PC-3 (cell line): ENCODE results near the gene ATOX1. TPM values are rescaled to one million over a fixed set of nuclear protein-coding genes. Genes with fewer than 3 reads are reported as not detected.
"Not testable (repeated sequence)": the region's sequence is repeated elsewhere in the genome, so short reads cannot be mapped to it uniquely, and the experiment has no call there.

ENCODE experiments used
- ATAC-seq: fragments of 200-7000 bp; cut with Tn5 transposase; 2 replicates; pipeline ENCODE4 v1.9.1; 2020; ENCODE audit warnings: mild to moderate bottlenecking, moderate library complexity
- BruUV-seq: library from RNA; stranded (reverse); fragments of 400-500 nt; replicated peaks from 2 replicates; lab custom pipeline; 2021; lab: Mats Ljungman, UMichigan
- CTCF ChIA-PET: fragments of 300-600 bp; sonication (Branson Sonifier 250); formaldehyde crosslinking; loops from one replicate; lab custom pipeline; 2022; ENCODE audit warnings: antibody characterized with exemption; lab: Charles Lee
- POLR2A ChIA-PET: fragments of 300-600 bp; sonication (Branson Sonifier 250); formaldehyde crosslinking; loops from one replicate; lab custom pipeline; 2022; ENCODE audit warnings: antibody characterized with exemption; ENCODE audit not compliant: unreplicated experiment; lab: Charles Lee
- DNase-seq: peaks from one replicate; pipeline ENCODE4 v3.0.0-alpha.2; 2015
- H2AFZ ChIP-seq: fragments of 300-600 bp; sonication (generic); 2 replicates; pipeline ENCODE4 v1.6.0; 2016; ENCODE audit warnings: antibody characterized with exemption, low read length
- H3F3A ChIP-seq: fragments of 300-600 bp; sonication (generic); one replicate; pipeline ENCODE4 v1.6.0; 2017; ENCODE audit warnings: antibody characterized with exemption, low read length, control low read depth, mild to moderate bottlenecking; ENCODE audit not compliant: unreplicated experiment
- H3K27ac ChIP-seq: fragments of 300-600 bp; sonication (generic); 2 replicates; pipeline ENCODE4 v1.5.1; 2016; ENCODE audit warnings: mild to moderate bottlenecking, low read length
- H3K27me3 ChIP-seq: fragments of 300-600 bp; sonication (generic); 2 replicates; pipeline ENCODE4 v1.6.1; 2016; ENCODE audit warnings: low read length, mixed read lengths
- H3K36me3 ChIP-seq: fragments of 300-600 bp; sonication (generic); 2 replicates; pipeline ENCODE4 v1.6.1; 2016; ENCODE audit warnings: low read depth, mixed run types, low read length, mixed read lengths
- H3K4me1 ChIP-seq: fragments of 300-600 bp; sonication (generic); 2 replicates; pipeline ENCODE4 v1.5.1; 2016; ENCODE audit warnings: low read length; ENCODE audit not compliant: insufficient read depth
- H3K4me2 ChIP-seq: fragments of 300-600 bp; sonication (generic); 2 replicates; pipeline ENCODE4 v1.6.0; 2016; ENCODE audit warnings: low read length
- H3K4me3 ChIP-seq: fragments of 300-600 bp; sonication (generic); 2 replicates; pipeline ENCODE4 v1.5.1; 2016; ENCODE audit warnings: mild to moderate bottlenecking, low read length, mixed read lengths
- H3K79me2 ChIP-seq: fragments of 300-600 bp; sonication (generic); 2 replicates; pipeline ENCODE4 v1.6.1; 2017; ENCODE audit warnings: low read length, mixed read lengths
- H3K9ac ChIP-seq: fragments of 300-600 bp; sonication (generic); 2 replicates; pipeline ENCODE4 v1.6.0; 2016; ENCODE audit warnings: mild to moderate bottlenecking, low read length
- H3K9me2 ChIP-seq: fragments of 300-600 bp; sonication (generic); replicated peaks from 2 replicates; pipeline ENCODE4 v1.6.1; 2016; ENCODE audit warnings: mixed run types, low read length, mixed read lengths
- H3K9me3 ChIP-seq: fragments of 300-600 bp; sonication (generic); 2 replicates; pipeline ENCODE4 v1.6.1; 2016; ENCODE audit warnings: low read length, mixed read lengths
- H4K20me1 ChIP-seq: fragments of 300-600 bp; sonication (generic); 2 replicates; pipeline ENCODE4 v1.6.1; 2016; ENCODE audit warnings: low read length, mixed read lengths
- EZH2 ChIP-seq: fragments of 300-600 bp; sonication (generic); IDR thresholded peaks from one replicate; pipeline ENCODE4 v1.6.1; 2017; ENCODE audit warnings: antibody characterized with exemption, mild to moderate bottlenecking, low read length; ENCODE audit not compliant: unreplicated experiment
- EZH2phosphoT487 ChIP-seq: fragments of 300-600 bp; sonication (generic); IDR thresholded peaks from 2 replicates; pipeline ENCODE4 v1.6.1; 2018; ENCODE audit warnings: mild to moderate bottlenecking, antibody characterized with exemption, low read length, borderline replicate concordance
- intact Hi-C: fragments of 100-400 bp; cut with micrococcal nuclease; formaldehyde crosslinking; loops from 2 replicates; pipeline ENCODE4 v1.9.0; 2023
- total RNA-seq: library from RNA; depleted of rRNA; stranded (reverse); fragments of >200 nt; gene quantifications from 2 replicates; pipeline ENCODE4 v1.2.3, GENCODE V29; 2014
- TF ChIP-seq, protein P1 (sequence below): fragments of 300-600 bp; sonication (generic); conservative IDR thresholded peaks from 2 replicates; pipeline ENCODE4 v1.5.1; 2017; ENCODE audit warnings: antibody characterized with exemption, low read depth, mild to moderate bottlenecking, low read length

The ATOX1 gene
- total RNA-seq, 1 experiment from 2014 or later = 122 TPM

DNA sequence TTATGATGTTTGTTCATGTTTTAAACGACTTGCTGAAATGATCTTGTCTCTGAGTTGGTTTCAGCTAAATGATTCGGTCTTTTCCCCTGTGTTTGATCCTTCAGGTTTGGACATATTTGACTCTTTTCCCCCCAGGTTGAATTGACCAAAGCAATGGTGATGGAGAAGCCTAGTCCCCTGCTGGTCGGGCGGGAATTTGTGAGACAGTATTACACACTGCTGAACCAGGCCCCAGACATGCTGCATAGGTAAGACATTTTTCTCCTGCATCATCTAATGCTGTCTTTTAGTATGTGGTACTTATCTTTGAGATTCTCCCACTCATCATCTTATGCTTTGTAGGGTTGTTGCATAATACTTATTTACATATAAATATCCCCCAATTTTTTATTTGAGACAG, 28.0 kb upstream of the ATOX1 start:
- H3F3A ChIP-seq = peaks cover 4% of the 10 kb centered on the region
- ATAC-seq (peak; percentile 29; the same call in 1 of the 2 replicates), DNase-seq (no peak)
- POLR2A ChIA-PET = no interaction called here
- CTCF ChIA-PET = no interaction called here
- intact Hi-C loops = no loop called here
- H3K9me3 ChIP-seq = no peaks in the 10 kb centered on the region
- no peak overlapping the region for H3K4me2 ChIP-seq
- peaks cover 48% of the 10 kb centered on the region for H3K36me3 ChIP-seq
- no peak overlapping the region for H3K9ac ChIP-seq
- H4K20me1 ChIP-seq = peaks cover 89% of the 10 kb centered on the region
- peaks cover 10% of the 10 kb centered on the region; the same call in 1 of the 2 replicates for H3K4me1 ChIP-seq
- no peaks in the 10 kb centered on the region for H3K9me2 ChIP-seq
- H3K79me2 ChIP-seq = peaks cover 99% of the 10 kb centered on the region
- no peaks in the 10 kb centered on the region for H3K27me3 ChIP-seq
- H2AFZ ChIP-seq = no peak overlapping the region
- no peak for TF ChIP-seq EZH2
- TF ChIP-seq, protein P1, sequence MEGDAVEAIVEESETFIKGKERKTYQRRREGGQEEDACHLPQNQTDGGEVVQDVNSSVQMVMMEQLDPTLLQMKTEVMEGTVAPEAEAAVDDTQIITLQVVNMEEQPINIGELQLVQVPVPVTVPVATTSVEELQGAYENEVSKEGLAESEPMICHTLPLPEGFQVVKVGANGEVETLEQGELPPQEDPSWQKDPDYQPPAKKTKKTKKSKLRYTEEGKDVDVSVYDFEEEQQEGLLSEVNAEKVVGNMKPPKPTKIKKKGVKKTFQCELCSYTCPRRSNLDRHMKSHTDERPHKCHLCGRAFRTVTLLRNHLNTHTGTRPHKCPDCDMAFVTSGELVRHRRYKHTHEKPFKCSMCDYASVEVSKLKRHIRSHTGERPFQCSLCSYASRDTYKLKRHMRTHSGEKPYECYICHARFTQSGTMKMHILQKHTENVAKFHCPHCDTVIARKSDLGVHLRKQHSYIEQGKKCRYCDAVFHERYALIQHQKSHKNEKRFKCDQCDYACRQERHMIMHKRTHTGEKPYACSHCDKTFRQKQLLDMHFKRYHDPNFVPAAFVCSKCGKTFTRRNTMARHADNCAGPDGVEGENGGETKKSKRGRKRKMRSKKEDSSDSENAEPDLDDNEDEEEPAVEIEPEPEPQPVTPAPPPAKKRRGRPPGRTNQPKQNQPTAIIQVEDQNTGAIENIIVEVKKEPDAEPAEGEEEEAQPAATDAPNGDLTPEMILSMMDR = 0 out of 2 replicates have a peak, but pooled peaks have one; percentile 15
- H3K27ac ChIP-seq = no peak overlapping the region
- H3K4me3 ChIP-seq = no peak overlapping the region
- no TSS peak for BruUV-seq

DNA sequence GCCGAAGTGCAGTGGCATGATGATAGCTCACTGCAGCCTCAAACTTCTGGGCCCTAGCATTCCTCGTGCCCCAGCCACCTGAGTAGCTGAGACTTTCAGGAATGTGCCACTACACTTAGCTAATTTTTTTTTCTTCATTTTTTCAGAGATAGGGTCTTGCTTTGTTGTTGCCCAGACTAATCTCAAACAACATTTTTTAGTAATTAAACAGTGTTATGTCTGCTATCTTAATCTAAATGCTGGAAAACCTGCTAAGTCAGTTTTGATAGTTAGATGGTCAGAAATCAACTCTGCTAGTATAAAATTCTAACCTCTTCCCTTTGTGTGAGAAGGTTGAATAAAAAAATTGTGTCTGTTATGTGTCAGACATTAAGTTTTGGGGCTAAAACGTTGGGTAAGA, 25.7 kb upstream of the ATOX1 start:
- no peak for ATAC-seq
- peaks cover 12% of the 10 kb centered on the region; the same call in 1 of the 2 replicates for H3K4me1 ChIP-seq
- peaks cover 96% of the 10 kb centered on the region for H4K20me1 ChIP-seq
- no peak overlapping the region for H2AFZ ChIP-seq
- peaks cover 32% of the 10 kb centered on the region for H3K36me3 ChIP-seq
- no peak overlapping the region for H3K4me3 ChIP-seq
- no peaks in the 10 kb centered on the region for H3K9me3 ChIP-seq
- intact Hi-C loops = no loop called here
- TF ChIP-seq EZH2 = no peak
- TF ChIP-seq, protein P1 = no peak
- TF ChIP-seq EZH2phosphoT487 = no peak
- H3K9ac ChIP-seq = no peak overlapping the region
- H3F3A ChIP-seq = no peaks in the 10 kb centered on the region
- peaks cover 100% of the 10 kb centered on the region for H3K79me2 ChIP-seq
- no peak for DNase-seq
- no TSS peak for BruUV-seq
- ChIA-PET POLR2A (no interaction called here), CTCF (no interaction called here)
- no peaks in the 10 kb centered on the region for H3K9me2 ChIP-seq
- no peaks in the 10 kb centered on the region for H3K27me3 ChIP-seq
- H3K27ac ChIP-seq = no peak overlapping the region
- H3K4me2 ChIP-seq = no peak overlapping the region

DNA sequence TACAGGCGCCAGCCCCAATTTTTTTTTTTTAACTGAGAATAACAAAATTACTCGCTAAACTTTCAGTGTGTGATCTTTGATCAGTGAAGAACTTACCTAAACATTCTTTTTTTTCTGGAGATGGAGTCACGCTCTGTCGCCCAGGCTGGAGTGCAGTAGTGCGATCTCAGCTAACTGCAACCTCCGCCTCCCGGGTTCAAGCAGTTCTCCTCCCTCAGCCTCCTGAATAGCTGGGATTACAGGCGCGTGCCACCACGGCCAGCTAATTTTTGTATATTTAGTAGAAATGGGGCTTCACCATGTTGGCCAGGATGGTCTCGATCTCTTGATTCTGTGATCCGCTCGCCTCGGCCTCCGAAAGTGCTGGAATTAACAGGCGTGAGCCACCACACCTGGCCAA, 25.2 kb upstream of the ATOX1 start:
- H3K27ac ChIP-seq, DNase-seq, H3K4me3 ChIP-seq, H2AFZ ChIP-seq, H3K9me2 ChIP-seq, ATAC-seq, H3K4me2 ChIP-seq, POLR2A ChIA-PET, H3K9me3 ChIP-seq, H3F3A ChIP-seq, H3K9ac ChIP-seq, H3K27me3 ChIP-seq, intact Hi-C loops, CTCF ChIA-PET, BruUV-seq: not testable (repeated sequence)
- peaks cover 28% of the 10 kb centered on the region for H3K36me3 ChIP-seq
- peaks cover 96% of the 10 kb centered on the region for H4K20me1 ChIP-seq
- peaks cover 12% of the 10 kb centered on the region; the same call in 1 of the 2 replicates for H3K4me1 ChIP-seq
- peaks cover 100% of the 10 kb centered on the region for H3K79me2 ChIP-seq
